CD4-positive, alpha-beta T cell treated with Interleukin-2 at 100 ng/mL for 4 hours (primary cell): ENCODE data around the gene ONECUT3.

Source experiments
- DNase-seq: peaks from one replicate; pipeline ENCODE4 v3.0.0-alpha.2; 2020; ENCODE audit warnings: low spot score

Gene ONECUT3

GRCh38 chr19:1768248-1768647 lies 14.9 kb downstream of the ONECUT3 start:
- no peak for DNase-seq

- no peak for DNase-seq
These were observed 15.8 kb downstream of the ONECUT3 start for GRCh38 chr19:1768918-1769644.

GRCh38 chr19:1769645-1769985 lies 16.3 kb downstream of the ONECUT3 start:
- no peak for DNase-seq

- DNase-seq, result no peak
These were observed 17.7 kb downstream of the ONECUT3 start for GRCh38 chr19:1770866-1771576.

- DNase-seq, result no peak
These were observed 19.9 kb downstream of the ONECUT3 start for GRCh38 chr19:1773184-1773583.

- no peak for DNase-seq
These were observed 21.9 kb downstream of the ONECUT3 start for GRCh38 chr19:1774989-1775772.

- no peak for DNase-seq
These were observed 22.8 kb downstream of the ONECUT3 start for GRCh38 chr19:1775951-1776605.

- no peak for DNase-seq
These were observed 23.4 kb downstream of the ONECUT3 start for GRCh38 chr19:1776606-1777147.

GRCh38 chr19:1777149-1777548 lies 23.8 kb downstream of the ONECUT3 start:
- no peak for DNase-seq

- no peak for DNase-seq
These were observed 26.3 kb downstream of the ONECUT3 start for GRCh38 chr19:1779574-1779973.

GRCh38 chr19:1780272-1780958 lies 27.1 kb downstream of the ONECUT3 start:
- DNase-seq, result no peak

GRCh38 chr19:1782521-1782920 lies 29.2 kb downstream of the ONECUT3 start:
- DNase-seq, result no peak

GRCh38 chr19:1783354-1783753 lies 30.0 kb downstream of the ONECUT3 start:
- DNase-seq, result no peak

GRCh38 chr19:1783874-1784273 lies 30.6 kb downstream of the ONECUT3 start:
- DNase-seq, result no peak

GRCh38 chr19:1785310-1785709 lies 32.0 kb downstream of the ONECUT3 start:
- no peak for DNase-seq

- no peak for DNase-seq
These were observed 33.4 kb downstream of the ONECUT3 start for GRCh38 chr19:1786668-1787067.

GRCh38 chr19:1787116-1787515 lies 33.8 kb downstream of the ONECUT3 start:
- no peak for DNase-seq

- no peak for DNase-seq
These were observed 36.1 kb downstream of the ONECUT3 start for GRCh38 chr19:1789261-1790041.

- no peak for DNase-seq
These were observed 36.9 kb downstream of the ONECUT3 start for GRCh38 chr19:1790054-1790792.

- no peak for DNase-seq
These were observed 38.6 kb downstream of the ONECUT3 start for GRCh38 chr19:1791879-1792278.
